ENCODE measurements around the gene TGM5. TPM values are rescaled to one million over a fixed set of nuclear protein-coding genes. Genes with fewer than 3 reads are reported as not detected.
A peak's percentile ranks its signal among the peaks of the same experiment; 100 is the strongest.

Gene TGM5
- total and polyA plus RNA-seq, 2 experiments from 2014 or later: not detected

DNA sequence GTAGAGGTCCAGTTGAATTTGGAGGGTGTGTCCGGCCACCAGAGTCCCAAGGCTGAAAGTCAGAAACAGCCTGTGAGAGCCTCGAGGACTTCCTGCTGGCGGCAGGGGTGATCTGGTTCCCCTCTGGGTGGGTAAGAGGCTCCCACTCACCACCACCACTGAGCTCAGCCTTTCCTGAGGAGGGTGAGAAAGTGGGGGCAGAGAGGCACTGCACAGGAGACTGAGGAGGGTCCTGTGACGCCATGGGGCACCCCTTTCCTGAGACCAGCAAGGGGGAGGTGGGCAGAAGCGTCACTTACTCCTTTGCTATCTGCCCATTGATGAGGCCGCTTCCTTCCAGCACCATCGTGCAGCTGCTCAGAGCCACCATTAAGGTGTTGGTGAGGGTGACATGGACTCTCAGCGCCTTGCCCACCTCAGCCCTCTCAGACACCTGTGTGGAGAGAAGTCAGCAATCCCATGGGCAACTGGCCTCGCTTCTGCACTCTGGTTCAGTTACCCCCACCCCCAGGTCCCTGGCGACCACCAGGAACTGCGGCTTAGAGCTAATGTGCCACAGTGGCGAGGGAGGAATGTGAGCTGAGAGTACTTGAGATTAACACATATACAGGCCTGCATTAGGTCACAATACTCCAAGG, 10.0 kb upstream of the TGM5 start (continued):
- no peak for TF ChIP-seq CTCF (conservative IDR thresholded peaks at IDR 0.05; ENCODE audit: low read depth in 2 of 2)
- no peak for TF ChIP-seq POLR2AphosphoS5 (IDR thresholded peaks at IDR 0.05; ENCODE audit: low read depth)

DNA sequence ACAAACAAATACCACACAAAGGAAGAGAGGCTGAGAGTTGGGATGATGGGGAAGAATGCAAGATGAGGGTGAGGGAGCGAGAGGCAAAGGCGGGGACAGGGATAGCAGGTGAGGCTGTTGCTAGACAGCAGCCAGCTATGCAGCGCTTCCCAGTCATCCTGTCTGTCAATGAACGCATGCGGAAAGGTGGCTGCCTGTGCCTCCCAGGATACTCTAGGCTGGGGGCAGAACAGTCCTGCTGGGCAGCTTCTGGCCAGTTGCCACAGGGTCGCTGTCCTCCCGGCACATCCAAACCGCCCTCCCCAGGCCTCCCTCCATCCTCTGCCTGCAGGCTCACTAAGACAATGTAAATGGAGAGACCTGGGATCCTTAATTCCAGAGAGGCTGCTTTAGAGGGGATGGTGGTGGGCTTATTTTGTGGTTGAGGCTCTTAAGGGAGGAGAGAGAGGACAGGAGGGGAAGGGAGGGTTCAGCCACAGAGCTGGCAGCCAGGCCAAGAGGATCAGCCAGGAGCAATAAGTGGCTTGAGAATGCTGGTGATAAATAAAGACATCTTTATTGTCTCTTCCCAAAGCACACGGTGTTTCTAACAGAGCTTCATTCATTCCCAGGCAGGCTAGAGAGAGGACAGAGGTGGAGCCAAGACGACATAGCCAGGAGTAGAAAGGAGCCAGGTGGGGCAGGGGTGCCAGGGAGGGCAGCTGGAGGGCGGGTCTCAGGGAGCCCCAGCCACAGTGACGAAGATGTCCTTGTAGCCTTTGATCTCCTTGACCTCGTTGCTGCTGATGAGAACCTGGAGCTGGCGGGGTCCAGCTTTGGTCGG, 9.2 kb upstream of the TGM5 start:
- H3K27me3 Mint-ChIP-seq (ENCODE audit: insufficient read depth, low read depth, poor library complexity): peaks cover 6% of the 10 kb centered on the region

DNA sequence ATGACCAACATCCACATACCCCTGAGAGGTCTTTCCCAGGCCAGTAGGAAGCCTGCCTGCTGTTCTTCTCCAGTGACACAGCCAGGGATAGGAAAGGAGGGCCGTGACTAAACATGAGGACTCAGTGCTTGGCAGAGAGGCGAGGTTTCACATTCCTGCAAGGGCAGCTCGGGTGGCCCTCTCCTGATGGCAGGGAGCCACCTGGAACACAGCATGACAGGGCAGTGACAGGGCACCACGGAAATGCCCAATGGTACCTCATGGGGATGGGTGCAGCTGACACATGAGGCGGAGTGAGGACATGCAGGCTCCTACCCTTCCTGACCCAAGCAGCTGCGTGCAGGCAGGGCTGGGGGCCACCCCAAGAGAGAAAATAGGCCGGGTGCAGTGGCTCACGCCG, 7.4 kb upstream of the TGM5 start:
- H3K27me3 Mint-ChIP-seq (ENCODE audit: insufficient read depth, low read depth, poor library complexity): peaks cover 3% of the 10 kb centered on the region
- H3K36me3 Mint-ChIP-seq (ENCODE audit: low read depth): no peaks in the 10 kb centered on the region
- TF ChIP-seq EZH2 (IDR thresholded peaks at IDR 0.05; ENCODE audit: low read depth, unreplicated experiment): no peak
- no peak for TF ChIP-seq POLR2AphosphoS5 (IDR thresholded peaks at IDR 0.05; ENCODE audit: low read depth)
- TF ChIP-seq ZNF114 (CRISPR knock-in tag; IDR thresholded peaks at IDR 0.05): no peak
- no peak for TF ChIP-seq ZNF331 (CRISPR knock-in tag; IDR thresholded peaks at IDR 0.05; ENCODE audit: low read depth)
- TF ChIP-seq ZNF462 (CRISPR knock-in tag; IDR thresholded peaks at IDR 0.05): no peak

More for the DNA sequence above, 9.2 kb upstream of the TGM5 start:
- H3K4me3 Mint-ChIP-seq: no peak overlapping the region
- Histone ChIP-seq H2AFZ (0 out of 2 replicates have a peak overlapping the region, but pooled peaks have one; percentile 32), H3K27me3 (ENCODE audit: insufficient read depth) (no peaks in the 10 kb centered on the region), H3K27ac (ENCODE audit: low read depth) (no peak overlapping the region), H3K4me1 (ENCODE audit: insufficient read depth) (no peaks in the 10 kb centered on the region), H3K36me3 (ENCODE audit: insufficient read depth) (no peaks in the 10 kb centered on the region), H3K4me2 (no peak overlapping the region), H3K79me2 (replicated peaks; ENCODE audit: insufficient read depth) (no peaks in the 10 kb centered on the region), H3K4me3 (no peak overlapping the region), H3K9me2 (ENCODE audit: insufficient read depth) (0 out of 2 replicates have a peak, but pooled peaks cover 3% of the 10 kb centered on the region), H3F3A (replicated peaks; ENCODE audit: low read depth) (no peaks in the 10 kb centered on the region), H4K20me1 (replicated peaks; ENCODE audit: insufficient read depth) (no peaks in the 10 kb centered on the region)
- DNase-seq (ENCODE audit: low spot score): no peak
- no peaks in the 10 kb centered on the region for H3K9me3 Mint-ChIP-seq
- H3K4me1 Mint-ChIP-seq: no peaks in the 10 kb centered on the region
- H3K36me3 Mint-ChIP-seq (ENCODE audit: low read depth): no peaks in the 10 kb centered on the region
- TF ChIP-seq ZNF331 (CRISPR knock-in tag; IDR thresholded peaks at IDR 0.05; ENCODE audit: low read depth): no peak
- TF ChIP-seq ETS1 (IDR thresholded peaks at IDR 0.05): no peak
- no peak overlapping the region for H3K27ac Mint-ChIP-seq
- ATAC-seq: no peak; the same call in 2 of the 3 replicates

More for the DNA sequence above, 7.4 kb upstream of the TGM5 start:
- no peaks in the 10 kb centered on the region for H3K9me3 Mint-ChIP-seq
- Histone ChIP-seq H3F3A (replicated peaks; ENCODE audit: low read depth) (no peaks in the 10 kb centered on the region), H3K9me2 (ENCODE audit: insufficient read depth) (0 out of 2 replicates have a peak, but pooled peaks cover 3% of the 10 kb centered on the region), H3K4me3 (no peak overlapping the region), H3K4me2 (no peak overlapping the region), H3K27ac (ENCODE audit: low read depth) (no peak overlapping the region), H3K4me1 (ENCODE audit: insufficient read depth) (no peaks in the 10 kb centered on the region), H2AFZ (no peak overlapping the region), H3K27me3 (ENCODE audit: insufficient read depth) (no peaks in the 10 kb centered on the region), H3K79me2 (replicated peaks; ENCODE audit: insufficient read depth) (no peaks in the 10 kb centered on the region), H4K20me1 (replicated peaks; ENCODE audit: insufficient read depth) (no peaks in the 10 kb centered on the region), H3K36me3 (ENCODE audit: insufficient read depth) (no peaks in the 10 kb centered on the region)
- no peaks in the 10 kb centered on the region for H3K4me1 Mint-ChIP-seq
- ATAC-seq (no peak), DNase-seq (ENCODE audit: low spot score) (no peak)
- H3K4me3 Mint-ChIP-seq: no peak overlapping the region
- no peak overlapping the region for H3K27ac Mint-ChIP-seq
